GM18858 (cell line): ENCODE results near the gene IFNA1.
"Not testable (repeated sequence)": the region's sequence is repeated elsewhere in the genome, so short reads cannot be mapped to it uniquely, and the experiment has no call there.

Experiments used
- ATAC-seq: cut with Tn5 transposase; IDR thresholded peaks from one replicate; pipeline ENCODE4 v1.9.1; 2021; ENCODE audit not compliant: unreplicated experiment

Gene IFNA1

DNA sequence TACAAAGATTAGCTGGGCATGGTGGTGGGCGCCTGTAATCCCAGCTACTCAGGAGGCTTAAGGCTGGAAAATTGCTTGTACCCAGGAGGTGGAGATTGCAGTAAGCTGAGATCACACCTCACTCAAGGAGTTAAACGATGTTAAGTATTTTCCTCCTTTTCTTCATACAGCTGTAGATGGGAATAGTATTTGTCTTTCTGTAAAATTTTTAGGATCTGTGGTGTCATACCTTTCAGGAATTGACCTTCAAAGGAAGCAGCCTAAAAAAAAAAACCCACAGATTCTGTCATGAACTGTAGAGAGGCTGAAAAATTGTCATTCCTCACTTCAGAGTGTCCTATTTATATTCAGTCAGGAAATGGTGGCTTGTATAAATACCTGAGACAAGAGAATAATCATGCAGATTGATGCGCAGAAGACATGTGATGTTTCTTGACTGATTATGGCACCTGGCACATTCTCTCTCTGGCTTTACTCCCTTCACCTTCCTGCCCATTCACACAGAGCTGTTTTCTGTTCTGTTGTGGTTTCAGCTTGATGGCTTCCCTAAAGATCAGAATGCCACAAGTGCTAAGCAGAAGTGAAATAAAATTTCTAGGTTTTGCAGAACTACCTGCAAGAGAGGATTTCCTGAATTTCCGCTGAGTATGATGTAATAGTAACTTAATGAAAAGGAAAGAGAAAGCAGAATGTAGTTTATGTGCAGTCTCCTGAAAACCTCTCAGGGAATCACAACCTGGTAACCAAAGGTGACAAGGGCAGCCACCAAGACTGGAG is 3.8 kb downstream of the IFNA1 start:
- peak; percentile 93 for ATAC-seq

DNA sequence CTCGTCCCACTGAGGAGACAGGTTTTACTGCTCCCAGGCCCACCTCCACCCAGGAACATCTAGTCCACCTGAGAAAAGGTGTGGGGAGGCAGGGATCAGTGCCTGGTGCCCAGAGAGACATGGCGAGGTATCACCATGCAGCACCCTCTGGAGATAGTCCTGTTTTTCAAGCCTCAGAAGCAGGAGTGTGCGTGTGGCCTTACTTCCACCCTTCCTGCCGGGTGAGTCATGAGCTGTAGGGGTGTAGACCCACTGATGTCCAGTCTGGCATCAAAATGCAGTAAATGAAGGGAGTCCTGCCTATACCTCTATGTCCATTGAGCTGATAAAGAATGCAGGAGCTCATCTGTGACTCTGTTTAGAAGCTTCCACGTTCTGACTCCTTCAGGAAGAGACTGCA is 9.1 kb downstream of the IFNA1 start:
- not testable (repeated sequence) for ATAC-seq

GRCh38 chr9:21450733-21451394 is 10.6 kb downstream of the IFNA1 start:
- ATAC-seq = no peak

- no peak for ATAC-seq
Measured at GRCh38 chr9:21452681-21453080, 12.4 kb downstream of the IFNA1 start.

DNA sequence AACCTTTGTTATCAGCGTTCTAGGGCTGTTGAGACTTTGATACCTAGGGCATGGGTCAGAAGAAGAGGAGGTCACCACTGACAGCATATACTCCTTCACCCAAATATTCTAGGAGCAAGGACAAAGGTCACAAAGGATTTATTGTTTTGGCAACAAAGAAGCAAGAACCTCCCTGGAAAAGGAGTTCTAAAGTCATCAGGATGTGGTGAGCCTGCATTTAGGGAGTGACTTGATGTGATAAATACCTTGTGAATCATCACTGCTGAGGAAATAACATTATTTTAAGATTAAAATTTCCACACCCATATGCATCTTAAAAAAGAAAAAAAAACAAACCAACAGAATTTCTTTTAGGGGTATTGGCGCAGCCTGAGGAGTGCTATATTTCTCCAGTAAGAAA is 13.9 kb downstream of the IFNA1 start:
- no peak for ATAC-seq

GRCh38 chr9:21455320-21455719 is 15.1 kb downstream of the IFNA1 start:
- ATAC-seq = peak; percentile 82

GRCh38 chr9:21461377-21461776 is 21.1 kb downstream of the IFNA1 start:
- no peak for ATAC-seq

- no peak for ATAC-seq
Measured at GRCh38 chr9:21465138-21465537, 24.9 kb downstream of the IFNA1 start.

DNA sequence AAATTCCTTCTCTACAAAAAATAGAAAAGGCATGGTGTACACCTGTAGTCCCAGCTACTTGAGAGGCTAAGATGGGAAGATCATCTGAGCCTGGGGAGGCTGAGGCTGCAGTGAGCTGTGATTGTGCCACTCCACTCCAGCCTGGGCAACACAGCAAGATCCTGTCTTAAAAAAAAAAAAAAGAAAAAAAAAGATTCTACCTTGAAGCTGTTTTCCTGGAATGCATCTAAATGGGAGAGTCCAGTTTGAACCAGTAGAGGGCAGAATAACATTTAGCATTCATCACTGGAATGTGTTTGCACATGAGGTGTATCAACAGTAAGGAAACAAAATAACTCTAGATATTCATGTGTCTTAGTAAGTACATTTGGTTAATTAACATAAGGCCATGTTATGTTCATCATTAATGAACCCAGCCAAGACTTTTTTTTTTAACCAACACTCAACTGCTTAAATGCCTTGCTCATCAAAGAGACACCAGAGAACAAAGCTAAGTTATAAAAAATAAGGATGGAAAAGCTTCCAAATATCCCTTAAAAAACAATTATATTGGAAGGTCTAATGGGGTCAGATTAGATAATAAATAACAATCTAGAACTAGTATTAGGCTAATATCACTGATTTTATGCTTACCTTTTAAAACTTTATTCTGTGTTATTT is 25.8 kb downstream of the IFNA1 start:
- peak; percentile 53 for ATAC-seq

GRCh38 chr9:21470126-21470525 is 29.9 kb downstream of the IFNA1 start:
- no peak for ATAC-seq

DNA sequence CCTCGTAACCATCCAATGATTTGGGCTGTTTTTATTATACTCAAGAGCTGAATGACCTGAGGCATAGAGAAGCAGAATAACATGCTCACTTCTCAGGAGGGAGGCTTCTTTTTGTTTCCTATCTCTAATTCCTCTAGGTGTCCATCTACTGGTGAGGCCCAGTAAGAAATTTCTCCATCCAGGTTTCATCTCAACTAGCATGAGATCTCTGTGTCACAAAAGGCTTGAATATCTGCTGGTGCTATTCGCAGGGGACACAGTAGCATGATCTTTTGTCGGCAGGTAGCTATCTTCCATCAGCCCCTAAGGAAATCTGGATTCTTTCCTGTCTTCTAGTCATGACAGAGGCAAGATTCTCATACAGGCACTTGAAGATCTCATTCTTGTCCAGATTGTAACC is 33.0 kb downstream of the IFNA1 start:
- ATAC-seq = no peak

DNA sequence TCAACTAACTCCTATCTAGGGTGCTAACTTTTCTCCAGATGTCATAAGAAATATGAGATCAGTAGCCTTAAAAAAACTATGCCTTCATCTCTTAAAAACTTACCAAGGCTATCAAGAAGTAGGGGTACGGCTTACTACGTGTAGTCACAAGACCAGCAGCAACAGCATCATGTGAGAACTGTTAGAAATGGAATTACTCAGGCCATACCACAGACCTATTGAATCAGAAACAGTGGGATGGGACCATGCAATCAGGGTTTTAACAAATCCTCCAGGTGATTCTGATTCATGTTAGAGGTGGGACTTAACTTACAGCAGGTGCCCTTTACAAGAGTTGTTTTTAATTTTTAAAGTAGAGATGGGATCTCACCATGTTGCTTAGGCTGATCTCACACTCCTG is 37.2 kb downstream of the IFNA1 start:
- ATAC-seq = no peak

DNA sequence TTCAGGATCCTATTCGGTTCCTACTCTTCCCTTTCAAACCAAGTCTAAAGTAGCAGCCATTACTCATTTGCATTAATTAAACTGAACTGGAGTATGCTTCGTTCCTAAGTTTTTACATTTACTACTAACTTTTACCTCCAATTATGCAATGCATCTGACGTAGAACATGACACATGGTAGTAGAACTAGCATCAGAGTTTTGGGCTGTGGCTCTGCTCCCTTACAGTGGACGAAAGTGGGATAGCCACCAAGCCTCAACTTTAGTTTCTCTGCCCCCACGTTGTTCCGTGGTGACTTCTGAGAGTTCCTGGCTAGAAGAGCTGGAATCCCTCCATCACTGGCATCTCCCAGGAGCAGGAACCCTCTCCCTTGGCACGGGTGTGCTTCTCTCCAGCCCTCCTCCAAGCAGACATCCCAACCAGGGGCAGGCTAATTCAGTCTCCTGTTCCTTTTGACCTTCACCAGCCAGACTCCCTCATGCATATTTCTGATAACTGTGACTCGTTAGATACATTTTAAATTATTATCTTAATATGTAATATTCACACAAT is 39.0 kb downstream of the IFNA1 start:
- ATAC-seq = no peak

DNA sequence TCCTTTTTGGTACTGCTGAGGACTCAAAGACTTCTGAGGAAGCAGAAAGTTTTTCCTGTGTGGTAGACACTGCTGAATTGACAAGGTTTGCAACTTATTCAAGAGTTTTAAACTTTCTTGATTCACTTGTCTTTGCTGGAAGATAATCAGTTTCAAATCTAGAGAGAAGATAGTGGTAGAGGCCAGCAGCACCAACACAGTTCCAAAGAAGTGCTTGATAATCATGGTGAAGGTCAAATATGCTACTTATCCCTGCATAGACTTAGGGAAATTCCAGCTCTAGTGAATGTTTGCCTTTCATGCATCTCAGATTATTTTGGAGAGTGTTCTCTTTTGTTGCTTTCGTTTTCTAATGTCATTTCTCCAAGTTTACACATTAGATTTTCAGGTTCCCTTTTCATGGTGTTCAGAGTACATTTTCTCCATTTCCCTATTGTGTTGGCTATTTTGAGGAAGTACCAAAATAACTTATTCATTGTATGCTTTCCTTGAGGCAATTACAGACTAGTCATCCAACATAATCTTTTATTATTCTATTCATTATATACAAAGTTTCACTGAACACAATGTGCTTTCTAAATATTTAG is 41.3 kb downstream of the IFNA1 start:
- ATAC-seq = no peak

- ATAC-seq = no peak
Measured at GRCh38 chr9:21482213-21482612, 42.0 kb downstream of the IFNA1 start, which contains the start of gene IFNE. Gene IFNE (minus strand): TSS chr9:21482313. CDS start chr9:21481694, 619 bp downstream.
